Panc1 (cell line): ENCODE results near the gene SYTL3.

Experiments
- POLR2AphosphoS5 ChIP-seq: IDR thresholded peaks from 2 replicates; pipeline ENCODE4 v1.6.1; 2012; ENCODE audit warnings: mild to moderate bottlenecking, low read depth, low read length, moderate library complexity
- SIN3A ChIP-seq: IDR thresholded peaks from 2 replicates; pipeline ENCODE4 v1.6.1; 2012; ENCODE audit warnings: low read depth, mild to moderate bottlenecking, low read length, moderate library complexity, borderline replicate concordance; ENCODE audit not compliant: insufficient read depth
- TCF7L2 ChIP-seq: IDR thresholded peaks from 2 replicates; pipeline ENCODE4 v1.6.1; 2011; ENCODE audit warnings: mild to moderate bottlenecking, low read depth, low read length, inconsistent platforms
- TF ChIP-seq, protein P1 (sequence below): fragments of 450-650 bp; IDR thresholded peaks from 2 replicates; pipeline ENCODE4 v1.5.1; 2017; ENCODE audit warnings: mild to moderate bottlenecking
- TF ChIP-seq, protein P2 (sequence below), 2 experiments: IDR thresholded peaks; 2 replicates each; pipeline ENCODE4 v1.6.1; 2011 to 2012; ENCODE audit warnings: low read depth in 2 of 2, control low read depth in 1 of 2, low read length in 1 of 2, mild to moderate bottlenecking in 1 of 2, moderate library complexity in 1 of 2; ENCODE audit not compliant: insufficient read depth in 1 of 2

DNA sequence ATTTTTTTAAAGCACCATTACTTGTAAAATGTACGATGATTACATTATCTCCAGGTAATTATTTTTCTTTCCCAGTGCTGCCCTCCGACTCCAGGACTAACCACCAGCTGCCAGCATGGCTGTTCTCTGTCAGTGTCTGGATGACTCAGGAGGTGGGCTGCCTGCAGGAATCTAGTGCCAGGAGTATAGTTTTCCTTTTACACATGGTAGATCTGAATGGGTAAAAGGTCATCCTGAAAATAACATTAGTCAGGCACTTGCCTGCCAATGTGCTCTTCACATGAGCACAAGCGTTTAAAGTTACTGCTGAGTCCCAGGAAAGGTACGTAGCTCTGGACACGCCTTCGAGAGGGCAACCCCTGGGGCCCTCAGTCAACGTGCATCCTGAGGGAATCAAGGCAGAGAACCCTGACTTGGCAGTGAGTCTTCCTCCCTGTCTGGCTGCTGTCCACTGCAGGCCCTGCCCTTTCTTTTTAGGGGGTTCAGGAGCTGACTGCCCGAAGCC, 7.7 kb upstream of the SYTL3 start:
- TF ChIP-seq POLR2AphosphoS5 (no peak), SIN3A (no peak), TCF7L2 (no peak)
- TF ChIP-seq, protein P1, sequence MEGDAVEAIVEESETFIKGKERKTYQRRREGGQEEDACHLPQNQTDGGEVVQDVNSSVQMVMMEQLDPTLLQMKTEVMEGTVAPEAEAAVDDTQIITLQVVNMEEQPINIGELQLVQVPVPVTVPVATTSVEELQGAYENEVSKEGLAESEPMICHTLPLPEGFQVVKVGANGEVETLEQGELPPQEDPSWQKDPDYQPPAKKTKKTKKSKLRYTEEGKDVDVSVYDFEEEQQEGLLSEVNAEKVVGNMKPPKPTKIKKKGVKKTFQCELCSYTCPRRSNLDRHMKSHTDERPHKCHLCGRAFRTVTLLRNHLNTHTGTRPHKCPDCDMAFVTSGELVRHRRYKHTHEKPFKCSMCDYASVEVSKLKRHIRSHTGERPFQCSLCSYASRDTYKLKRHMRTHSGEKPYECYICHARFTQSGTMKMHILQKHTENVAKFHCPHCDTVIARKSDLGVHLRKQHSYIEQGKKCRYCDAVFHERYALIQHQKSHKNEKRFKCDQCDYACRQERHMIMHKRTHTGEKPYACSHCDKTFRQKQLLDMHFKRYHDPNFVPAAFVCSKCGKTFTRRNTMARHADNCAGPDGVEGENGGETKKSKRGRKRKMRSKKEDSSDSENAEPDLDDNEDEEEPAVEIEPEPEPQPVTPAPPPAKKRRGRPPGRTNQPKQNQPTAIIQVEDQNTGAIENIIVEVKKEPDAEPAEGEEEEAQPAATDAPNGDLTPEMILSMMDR, result no peak
- TF ChIP-seq, protein P2, sequence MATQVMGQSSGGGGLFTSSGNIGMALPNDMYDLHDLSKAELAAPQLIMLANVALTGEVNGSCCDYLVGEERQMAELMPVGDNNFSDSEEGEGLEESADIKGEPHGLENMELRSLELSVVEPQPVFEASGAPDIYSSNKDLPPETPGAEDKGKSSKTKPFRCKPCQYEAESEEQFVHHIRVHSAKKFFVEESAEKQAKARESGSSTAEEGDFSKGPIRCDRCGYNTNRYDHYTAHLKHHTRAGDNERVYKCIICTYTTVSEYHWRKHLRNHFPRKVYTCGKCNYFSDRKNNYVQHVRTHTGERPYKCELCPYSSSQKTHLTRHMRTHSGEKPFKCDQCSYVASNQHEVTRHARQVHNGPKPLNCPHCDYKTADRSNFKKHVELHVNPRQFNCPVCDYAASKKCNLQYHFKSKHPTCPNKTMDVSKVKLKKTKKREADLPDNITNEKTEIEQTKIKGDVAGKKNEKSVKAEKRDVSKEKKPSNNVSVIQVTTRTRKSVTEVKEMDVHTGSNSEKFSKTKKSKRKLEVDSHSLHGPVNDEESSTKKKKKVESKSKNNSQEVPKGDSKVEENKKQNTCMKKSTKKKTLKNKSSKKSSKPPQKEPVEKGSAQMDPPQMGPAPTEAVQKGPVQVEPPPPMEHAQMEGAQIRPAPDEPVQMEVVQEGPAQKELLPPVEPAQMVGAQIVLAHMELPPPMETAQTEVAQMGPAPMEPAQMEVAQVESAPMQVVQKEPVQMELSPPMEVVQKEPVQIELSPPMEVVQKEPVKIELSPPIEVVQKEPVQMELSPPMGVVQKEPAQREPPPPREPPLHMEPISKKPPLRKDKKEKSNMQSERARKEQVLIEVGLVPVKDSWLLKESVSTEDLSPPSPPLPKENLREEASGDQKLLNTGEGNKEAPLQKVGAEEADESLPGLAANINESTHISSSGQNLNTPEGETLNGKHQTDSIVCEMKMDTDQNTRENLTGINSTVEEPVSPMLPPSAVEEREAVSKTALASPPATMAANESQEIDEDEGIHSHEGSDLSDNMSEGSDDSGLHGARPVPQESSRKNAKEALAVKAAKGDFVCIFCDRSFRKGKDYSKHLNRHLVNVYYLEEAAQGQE (IDR thresholded peaks at IDR 0.05; ENCODE audit: insufficient read depth in 1 of 2, low read depth in 2 of 2, low read length in 1 of 2), result no peak
